BJ (cell line): Measurements from ENCODE around the gene TENT5A. TPM values are rescaled to one million over a fixed set of nuclear protein-coding genes. Genes with fewer than 3 reads are reported as not detected.
"Not testable (repeated sequence)": the region's sequence is repeated elsewhere in the genome, so short reads cannot be mapped to it uniquely, and the experiment has no call there.

ENCODE experiments used
- CTCF ChIA-PET: fragments of 350-600 bp; formaldehyde crosslinking; extraction: SDS; loops from one replicate; lab custom pipeline; 2021; ENCODE audit warnings: antibody characterized with exemption, inconsistent platforms; lab: Yijun Ruan, JAX
- POLR2A ChIA-PET: fragments of 300-600 bp; sonication (Branson Sonifier 250); formaldehyde crosslinking; extraction: SDS; loops from one replicate; lab custom pipeline; 2021; ENCODE audit warnings: antibody characterized with exemption; lab: Charles Lee
- DNase-seq: peaks from one replicate; pipeline ENCODE4 v3.0.0-alpha.2; 2011; ENCODE audit warnings: low read depth
- H3K27me3 ChIP-seq: 2 replicates; pipeline ENCODE4 v1.6.0; 2011; ENCODE audit warnings: low read length; ENCODE audit not compliant: control insufficient read depth, insufficient read depth
- H3K36me3 ChIP-seq: 2 replicates; pipeline ENCODE4 v1.5.1; 2011; ENCODE audit warnings: low read length; ENCODE audit not compliant: control insufficient read depth, insufficient read depth
- H3K4me3 ChIP-seq: 2 replicates; pipeline ENCODE4 v1.5.1; 2011; ENCODE audit warnings: low read depth, mild to moderate bottlenecking, control low read depth, low read length
- CTCF ChIP-seq: IDR thresholded peaks from 2 replicates; pipeline ENCODE4 v1.5.1; 2011; ENCODE audit warnings: low read depth, mild to moderate bottlenecking, control low read depth, inconsistent platforms, low read length, moderate library complexity; ENCODE audit not compliant: insufficient read depth
- polyA plus RNA-seq: library from polyadenylated mRNA; depleted of rRNA; stranded (reverse); fragments of >200 nt; gene quantifications from 2 replicates; pipeline ENCODE4 v1.2.3, GENCODE V29; 2011

Gene TENT5A
- polyA plus RNA-seq, 1 experiment = 9.7 TPM

DNA sequence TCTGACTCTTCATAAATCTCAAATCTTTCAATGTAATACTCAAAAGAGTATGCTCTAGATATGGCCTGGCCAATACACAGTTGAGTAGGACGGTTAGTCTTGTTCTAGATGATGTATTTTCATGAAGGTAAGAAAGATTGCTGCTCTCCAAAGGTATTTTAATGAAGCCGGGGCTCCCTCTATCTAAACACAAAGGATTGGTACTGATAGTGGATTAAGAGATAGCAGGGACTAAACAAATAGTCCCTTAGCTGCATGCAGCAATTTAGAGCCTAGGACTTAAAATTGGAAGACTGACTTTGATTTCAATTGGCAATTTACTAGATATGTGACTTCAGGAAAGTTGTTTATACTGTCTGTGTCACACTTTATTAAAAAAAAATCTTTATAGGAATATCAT, 31.4 kb upstream of the TENT5A start:
- POLR2A ChIA-PET = no interaction called here
- CTCF ChIA-PET = interaction anchor here (1.7 kb wide), 1 partner anchor 9 kb away, joined by 4 read pairs; no protein-coding TSS in a partner anchor
- no peak for DNase-seq
- TF ChIP-seq CTCF = no peak
- Histone ChIP-seq H3K36me3 (no peaks in the 10 kb centered on the region), H3K27me3 (no peaks in the 10 kb centered on the region), H3K4me3 (no peak overlapping the region)

GRCh38 chr6:81781624-81782023, 29.1 kb upstream of the TENT5A start:
- TF ChIP-seq CTCF = no peak
- no peaks in the 10 kb centered on the region for H3K36me3 ChIP-seq
- no peak overlapping the region for H3K4me3 ChIP-seq
- ChIA-PET CTCF (interaction anchor here (0.8 kb wide), 1 partner anchor 10 kb away, joined by 4 read pairs; no protein-coding TSS in a partner anchor), POLR2A (no interaction called here)
- no peak for DNase-seq
- no peaks in the 10 kb centered on the region for H3K27me3 ChIP-seq

GRCh38 chr6:81777586-81778268, 25.2 kb upstream of the TENT5A start:
- DNase-seq = no peak
- POLR2A ChIA-PET = interaction anchor here (0.5 kb wide), 1 partner anchor 464 kb away, joined by 6 read pairs; no protein-coding TSS in a partner anchor
- TF ChIP-seq CTCF = no peak
- Histone ChIP-seq H3K27me3 (no peaks in the 10 kb centered on the region), H3K36me3 (no peaks in the 10 kb centered on the region), H3K4me3 (no peak overlapping the region)
- CTCF ChIA-PET = no interaction called here

- POLR2A ChIA-PET, H3K36me3 ChIP-seq, H3K27me3 ChIP-seq, H3K4me3 ChIP-seq, DNase-seq: not testable (repeated sequence)
- CTCF ChIA-PET = interaction anchor here (1.1 kb wide), 1 partner anchor 44 kb away, joined by 3 read pairs; no protein-coding TSS in a partner anchor
These were observed 23.7 kb upstream of the TENT5A start for GRCh38 chr6:81776219-81776618.

DNA sequence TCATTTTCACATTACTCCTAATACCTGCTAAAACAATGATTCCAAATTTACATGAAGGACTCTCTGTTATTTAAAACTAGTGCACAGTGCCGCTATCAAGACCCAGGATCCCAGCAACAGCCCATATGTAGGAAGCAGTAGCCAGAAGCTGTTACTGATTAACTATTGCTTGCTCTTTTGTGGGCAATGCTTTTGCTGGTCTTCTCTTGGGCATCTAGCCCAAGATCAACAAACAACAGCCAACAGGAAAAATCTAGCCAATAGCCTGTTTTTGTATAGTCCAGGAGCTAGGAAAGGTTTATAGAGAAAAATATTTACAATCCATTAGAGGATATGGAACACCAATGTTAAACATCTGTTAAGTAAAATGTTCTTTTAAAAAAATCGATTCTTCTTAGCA, 22.1 kb upstream of the TENT5A start:
- Histone ChIP-seq H3K36me3 (no peaks in the 10 kb centered on the region), H3K4me3 (no peak overlapping the region), H3K27me3 (no peaks in the 10 kb centered on the region)
- ChIA-PET CTCF (interaction anchor here (0.6 kb wide), 1 partner anchor 444 kb away, joined by 3 read pairs; no protein-coding TSS in a partner anchor), POLR2A (no interaction called here)
- no peak for DNase-seq
- no peak for TF ChIP-seq CTCF
